Calu3 (cell line): ENCODE data around the gene PLPPR2. TPM values are rescaled to one million over a fixed set of nuclear protein-coding genes. Genes with fewer than 3 reads are reported as not detected.

Source experiments
- BruUV-seq: library from RNA; stranded (reverse); fragments of 400-500 nt; replicated peaks from 2 replicates; lab custom pipeline; 2021; lab: Mats Ljungman, UMichigan
- CTCF ChIA-PET: fragments of 300-600 bp; sonication (Branson Sonifier 250); formaldehyde crosslinking; loops from one replicate; lab custom pipeline; 2022; ENCODE audit warnings: antibody characterized with exemption; lab: Charles Lee
- DNase-seq: peaks from one replicate; pipeline ENCODE4 v3.0.0; 2022
- H3K27ac Mint-ChIP-seq: one replicate; pipeline ENCODE4 v1.8.0; 2022; ENCODE audit warnings: mixed read lengths; ENCODE audit not compliant: unreplicated experiment
- H3K27me3 Mint-ChIP-seq: one replicate; pipeline ENCODE4 v1.8.0; 2022; ENCODE audit warnings: mixed read lengths; ENCODE audit not compliant: unreplicated experiment
- H3K36me3 Mint-ChIP-seq: one replicate; pipeline ENCODE4 v1.8.0; 2022; ENCODE audit warnings: mild to moderate bottlenecking, moderate library complexity, mixed read lengths; ENCODE audit not compliant: insufficient read depth, unreplicated experiment
- H3K4me1 Mint-ChIP-seq: one replicate; pipeline ENCODE4 v1.8.0; 2022; ENCODE audit warnings: mild to moderate bottlenecking, low read depth, mixed read lengths; ENCODE audit not compliant: unreplicated experiment
- H3K4me3 Mint-ChIP-seq: one replicate; pipeline ENCODE4 v1.8.0; 2022; ENCODE audit warnings: mild to moderate bottlenecking, low read depth, moderate library complexity, mixed read lengths; ENCODE audit not compliant: unreplicated experiment
- H3K9me3 Mint-ChIP-seq: one replicate; pipeline ENCODE4 v1.8.0; 2022; ENCODE audit warnings: low read depth, mixed read lengths; ENCODE audit not compliant: unreplicated experiment
- intact Hi-C: fragments of 100-400 bp; cut with micrococcal nuclease; formaldehyde crosslinking; loops from one replicate; pipeline ENCODE4 v1.10.0; 2022; ENCODE audit not compliant: unreplicated experiment
- total RNA-seq: library from RNA; stranded (reverse); gene quantifications from 2 replicates; pipeline ENCODE4 v1.2.3, GENCODE V29; 2022
- TF ChIP-seq, protein P1 (sequence below): fragments of 200-600 bp; IDR thresholded peaks from one replicate; pipeline ENCODE4 v1.8.0; 2022; ENCODE audit warnings: antibody characterized with exemption; ENCODE audit not compliant: unreplicated experiment

Gene PLPPR2
- total RNA-seq, 1 experiment from 2014 or later: 7.8 TPM

DNA sequence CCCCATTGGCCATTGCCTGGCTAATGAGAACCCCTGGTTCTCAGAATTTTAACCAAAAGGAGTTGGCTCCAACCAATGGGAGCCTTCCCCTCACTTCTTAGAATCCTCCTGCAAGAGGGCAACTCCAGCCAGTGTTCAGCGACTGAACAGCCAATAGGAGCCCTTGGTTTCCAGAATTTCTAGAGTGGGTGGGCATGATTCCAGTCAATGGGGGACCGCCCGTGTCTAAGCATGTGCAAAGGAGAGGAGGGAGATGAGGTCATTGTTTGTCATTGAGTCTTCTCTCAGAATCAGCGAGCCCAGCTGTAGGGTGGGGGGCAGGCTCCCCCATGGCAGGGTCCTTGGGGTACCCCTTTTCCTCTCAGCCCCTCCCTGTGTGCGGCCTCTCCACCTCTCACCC, 9.7 kb downstream of the PLPPR2 start:
- no peaks in the 10 kb centered on the region for H3K4me1 Mint-ChIP-seq
- H3K36me3 Mint-ChIP-seq: peaks cover 11% of the 10 kb centered on the region
- DNase-seq: no peak
- no peaks in the 10 kb centered on the region for H3K9me3 Mint-ChIP-seq
- intact Hi-C loops: no loop called here
- CTCF ChIA-PET: no interaction called here
- H3K4me3 Mint-ChIP-seq: no peak overlapping the region
- no TSS peak for BruUV-seq
- TF ChIP-seq, protein P1, sequence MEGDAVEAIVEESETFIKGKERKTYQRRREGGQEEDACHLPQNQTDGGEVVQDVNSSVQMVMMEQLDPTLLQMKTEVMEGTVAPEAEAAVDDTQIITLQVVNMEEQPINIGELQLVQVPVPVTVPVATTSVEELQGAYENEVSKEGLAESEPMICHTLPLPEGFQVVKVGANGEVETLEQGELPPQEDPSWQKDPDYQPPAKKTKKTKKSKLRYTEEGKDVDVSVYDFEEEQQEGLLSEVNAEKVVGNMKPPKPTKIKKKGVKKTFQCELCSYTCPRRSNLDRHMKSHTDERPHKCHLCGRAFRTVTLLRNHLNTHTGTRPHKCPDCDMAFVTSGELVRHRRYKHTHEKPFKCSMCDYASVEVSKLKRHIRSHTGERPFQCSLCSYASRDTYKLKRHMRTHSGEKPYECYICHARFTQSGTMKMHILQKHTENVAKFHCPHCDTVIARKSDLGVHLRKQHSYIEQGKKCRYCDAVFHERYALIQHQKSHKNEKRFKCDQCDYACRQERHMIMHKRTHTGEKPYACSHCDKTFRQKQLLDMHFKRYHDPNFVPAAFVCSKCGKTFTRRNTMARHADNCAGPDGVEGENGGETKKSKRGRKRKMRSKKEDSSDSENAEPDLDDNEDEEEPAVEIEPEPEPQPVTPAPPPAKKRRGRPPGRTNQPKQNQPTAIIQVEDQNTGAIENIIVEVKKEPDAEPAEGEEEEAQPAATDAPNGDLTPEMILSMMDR: no peak
- no peak overlapping the region for H3K27ac Mint-ChIP-seq
- H3K27me3 Mint-ChIP-seq: peaks cover under 1% of the 10 kb centered on the region

DNA sequence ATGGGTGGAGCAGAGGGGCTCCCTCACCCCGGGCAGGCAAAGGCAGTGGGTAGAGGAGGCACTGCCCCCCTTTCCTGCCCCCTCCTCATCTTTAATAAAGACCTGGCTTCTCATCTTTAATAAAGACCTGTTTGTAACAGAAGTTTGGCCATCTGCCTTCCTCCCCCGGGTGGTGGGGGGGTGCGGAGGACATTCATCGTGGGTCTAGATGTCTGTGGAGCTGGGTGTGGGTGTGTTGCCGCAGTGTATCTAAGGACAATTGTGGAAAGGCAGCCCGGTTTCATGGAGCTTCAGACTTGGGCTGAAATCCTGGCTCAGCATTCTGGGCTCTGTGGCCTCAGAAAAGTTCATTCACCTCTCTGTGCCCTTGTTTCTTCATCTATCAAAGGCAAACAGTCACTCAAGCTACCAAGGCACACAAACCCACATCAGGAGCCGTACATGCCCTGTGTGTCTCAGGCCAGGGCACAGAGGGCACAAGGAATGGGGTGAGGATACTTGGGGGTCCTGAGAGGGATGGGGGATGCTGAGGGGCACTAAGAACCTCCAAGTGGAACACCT, 10.4 kb downstream of the PLPPR2 start:
- BruUV-seq: no TSS peak
- intact Hi-C loops: no loop called here
- Mint-ChIP-seq H3K9me3 (no peaks in the 10 kb centered on the region), H3K27ac (no peak overlapping the region), H3K36me3 (peaks cover 11% of the 10 kb centered on the region), H3K27me3 (no peaks in the 10 kb centered on the region), H3K4me3 (no peak overlapping the region), H3K4me1 (no peaks in the 10 kb centered on the region)
- TF ChIP-seq, protein P1: no peak
- CTCF ChIA-PET: interaction anchor here (0.7 kb wide), 1 partner anchor 10 kb away, joined by 3 read pairs; no protein-coding TSS in a partner anchor
- no peak for DNase-seq

DNA sequence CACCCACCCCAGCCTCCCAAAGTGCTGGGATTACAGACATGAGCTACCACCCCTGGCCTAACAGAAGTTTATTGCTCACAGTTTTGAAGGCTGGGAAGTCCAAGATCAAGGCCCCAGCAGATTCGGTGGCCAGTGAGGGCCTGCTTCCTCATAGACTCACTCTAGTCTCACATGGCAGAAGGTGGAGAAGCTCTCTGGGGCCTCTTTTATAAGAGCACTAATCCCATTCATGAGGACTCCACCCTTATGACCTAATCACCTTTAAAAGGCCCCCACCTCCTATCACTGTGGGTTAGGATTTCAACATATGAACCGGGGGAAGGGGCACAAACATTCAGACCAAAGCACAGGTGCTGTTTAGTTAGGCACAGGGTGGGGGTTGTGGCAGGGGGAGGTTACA, 12.3 kb downstream of the PLPPR2 start:
- intact Hi-C loops: no loop called here
- Mint-ChIP-seq H3K9me3 (no peaks in the 10 kb centered on the region), H3K4me3 (no peak overlapping the region), H3K4me1 (no peaks in the 10 kb centered on the region), H3K27me3 (no peaks in the 10 kb centered on the region), H3K36me3 (peaks cover under 1% of the 10 kb centered on the region), H3K27ac (no peak overlapping the region)
- TF ChIP-seq, protein P1: no peak
- no peak for DNase-seq
- CTCF ChIA-PET: no interaction called here
- BruUV-seq: no TSS peak

DNA sequence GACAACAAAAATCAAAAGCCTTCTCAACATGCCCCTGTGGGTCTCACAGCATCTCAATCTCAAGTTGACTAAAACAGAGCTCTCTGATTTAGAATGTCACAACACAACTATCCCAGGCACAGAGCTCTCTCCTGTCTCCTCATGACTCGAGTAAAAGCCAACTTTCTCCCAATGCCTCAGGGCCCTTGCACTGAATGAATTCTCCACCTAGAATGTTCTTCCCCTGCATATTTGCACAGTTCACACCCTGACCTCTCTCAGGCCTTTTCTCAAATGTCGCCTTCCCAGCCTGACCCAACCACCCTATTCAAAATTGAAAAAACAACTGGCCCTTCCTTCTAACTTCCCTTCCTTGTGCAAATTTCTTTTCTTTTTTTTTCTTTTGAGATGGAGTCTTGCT, 15.5 kb downstream of the PLPPR2 start:
- no TSS peak for BruUV-seq
- no peak for DNase-seq
- no peaks in the 10 kb centered on the region for H3K4me1 Mint-ChIP-seq
- H3K9me3 Mint-ChIP-seq: no peaks in the 10 kb centered on the region
- H3K27ac Mint-ChIP-seq: no peak overlapping the region
- CTCF ChIA-PET: no interaction called here
- H3K36me3 Mint-ChIP-seq: no peaks in the 10 kb centered on the region
- TF ChIP-seq, protein P1: no peak
- no peaks in the 10 kb centered on the region for H3K27me3 Mint-ChIP-seq
- intact Hi-C loops: loop anchor here (10.0 kb wide), 1 partner anchor 46 kb away; no protein-coding TSS in a partner anchor
- no peak overlapping the region for H3K4me3 Mint-ChIP-seq
